CD14-positive monocyte (primary cell): ENCODE measurements around the gene CACNA1D. TPM values are rescaled to one million over a fixed set of nuclear protein-coding genes. Genes with fewer than 3 reads are reported as not detected.

Source experiments
- DNase-seq, 3 donors: peaks; one replicate each; pipeline ENCODE4 v3.0.0-alpha.2; 2011 to 2022
- H2AFZ ChIP-seq: 2 replicates; pipeline ENCODE4 v1.6.0; 2012; ENCODE audit warnings: mild to moderate bottlenecking, low read depth, low read length, inconsistent platforms; ENCODE audit not compliant: insufficient read depth, poor library complexity, severe bottlenecking
- H3K27ac ChIP-seq, 2 donors: 1 replicate in 1 of 2; 2 replicates in 1 of 2; pipeline ENCODE4 v1.5.1; 2012 to 2013; ENCODE audit warnings: low read length in 2 of 2, control low read depth in 1 of 2, inconsistent platforms in 1 of 2, low read depth in 1 of 2, mild to moderate bottlenecking in 1 of 2
- H3K27me3 ChIP-seq, 2 donors: one replicate each; pipeline versions ENCODE4 v1.6.0 to v1.6.1; 2011 to 2013; ENCODE audit warnings: low read length in 2 of 2; ENCODE audit not compliant: control insufficient read depth in 2 of 2, insufficient read depth in 2 of 2
- H3K36me3 ChIP-seq, 2 donors: replicated peaks in 1 of 2; 1 replicate in 1 of 2; 2 replicates in 1 of 2; pipeline versions ENCODE4 v1.5.1 to v1.6.1; 2012 to 2013; ENCODE audit warnings: low read length in 2 of 2, control low read depth in 1 of 2, inconsistent platforms in 1 of 2, mild to moderate bottlenecking in 1 of 2; ENCODE audit not compliant: insufficient read depth in 2 of 2, control insufficient read depth in 1 of 2
- H3K4me1 ChIP-seq, 2 donors: 1 replicate in 1 of 2; 2 replicates in 1 of 2; pipeline versions ENCODE4 v1.5.1 to v1.6.1; 2012 to 2013; ENCODE audit warnings: low read length in 2 of 2, control low read depth in 1 of 2, inconsistent platforms in 1 of 2, mild to moderate bottlenecking in 1 of 2, moderate library complexity in 1 of 2; ENCODE audit not compliant: insufficient read depth in 2 of 2, control insufficient read depth in 1 of 2
- H3K4me2 ChIP-seq: replicated peaks from 2 replicates; pipeline ENCODE3; 2012; ENCODE audit warnings: low read length, moderate library complexity, mild to moderate bottlenecking; ENCODE audit not compliant: poor library complexity, severe bottlenecking; ENCODE audit errors: extremely low read depth
- H3K4me3 ChIP-seq, 3 experiments: fragments of 200-600 bp in 1 of 3; sonication (generic) in 1 of 3; replicated peaks in 1 of 3; 1 replicate in 2 of 3; 2 replicates in 1 of 3; pipeline ENCODE4 v1.5.1; 2011 to 2013; ENCODE audit warnings: low read length in 3 of 3, mild to moderate bottlenecking in 3 of 3, control low read depth in 2 of 3, low read depth in 2 of 3, inconsistent platforms in 1 of 3, moderate library complexity in 1 of 3
- H3K79me2 ChIP-seq: 2 replicates; pipeline ENCODE4 v1.6.0; 2012; ENCODE audit warnings: mild to moderate bottlenecking, control low read depth, inconsistent platforms, low read length, moderate library complexity; ENCODE audit not compliant: insufficient read depth
- H3K9ac ChIP-seq: 2 replicates; pipeline ENCODE4 v1.6.0; 2017; ENCODE audit warnings: low read length, mild to moderate bottlenecking; ENCODE audit not compliant: insufficient read depth, poor library complexity, severe bottlenecking
- H3K9me3 ChIP-seq, 2 donors: replicated peaks in 1 of 2; 1 replicate in 1 of 2; 2 replicates in 1 of 2; pipeline versions ENCODE4 v1.5.1 to v1.6.1; 2012 to 2013; ENCODE audit warnings: low read length in 2 of 2, control low read depth in 1 of 2; ENCODE audit not compliant: control insufficient read depth in 1 of 2, insufficient read depth in 1 of 2
- H4K20me1 ChIP-seq: 2 replicates; pipeline ENCODE4 v1.6.0; 2012; ENCODE audit warnings: mild to moderate bottlenecking, low read length, control low read depth, moderate library complexity; ENCODE audit not compliant: insufficient read depth
- H3K27ac Mint-ChIP-seq, 7 donors: one replicate each; pipeline ENCODE4 v1.8.0; 2020; ENCODE audit warnings: mild to moderate bottlenecking in 7 of 7, mixed read lengths in 7 of 7, moderate library complexity in 6 of 7, inconsistent platforms in 2 of 7
- H3K27me3 Mint-ChIP-seq, 3 donors: one replicate each; pipeline ENCODE4 v1.8.0; 2021 to 2022; ENCODE audit warnings: low read depth in 3 of 3, mild to moderate bottlenecking in 3 of 3, mixed read lengths in 3 of 3, moderate library complexity in 3 of 3, inconsistent platforms in 1 of 3
- H3K36me3 Mint-ChIP-seq, 2 donors: one replicate each; pipeline ENCODE4 v1.8.0; 2020; ENCODE audit warnings: mixed read lengths in 2 of 2, inconsistent platforms in 1 of 2, mild to moderate bottlenecking in 1 of 2
- H3K4me1 Mint-ChIP-seq: one replicate; pipeline ENCODE4 v1.8.0; 2020; ENCODE audit warnings: mild to moderate bottlenecking, mixed read lengths
- H3K4me3 Mint-ChIP-seq, 2 donors: one replicate each; pipeline ENCODE4 v1.8.0; 2020; ENCODE audit warnings: mild to moderate bottlenecking in 2 of 2, mixed read lengths in 2 of 2, moderate library complexity in 1 of 2
- H3K9me3 Mint-ChIP-seq, 7 donors: one replicate each; pipeline ENCODE4 v1.8.0; 2020 to 2022; ENCODE audit warnings: mixed read lengths in 7 of 7, mild to moderate bottlenecking in 6 of 7, moderate library complexity in 6 of 7, inconsistent platforms in 2 of 7
- CTCF ChIP-seq: fragments of 200-600 bp; IDR thresholded peaks from one replicate; pipeline ENCODE4 v1.8.0; 2022; ENCODE audit warnings: antibody characterized with exemption, mild to moderate bottlenecking
- WGBS: methylation state at CpG from one replicate; pipeline ENCODE4 v1.1.5; 2013; ENCODE audit warnings: missing lambda C conversion rate; ENCODE audit not compliant: insufficient coverage; 5-methylcytosine and 5-hydroxymethylcytosine counted together
- intact Hi-C, 2 donors: fragments of 100-400 bp; cut with micrococcal nuclease; formaldehyde crosslinking; loops; one replicate each; pipeline versions ENCODE4 v1.15.0 to v1.15.1; 2023
- polyA plus RNA-seq, 3 donors: library from polyadenylated mRNA; depleted of rRNA in 1 of 3; unstranded in 2 of 3; stranded (reverse) in 1 of 3; fragments of 300-500 nt in 2 of 3; fragments of >200 nt in 1 of 3; fragmentation: Illumina TruSeq in 2 of 3; gene quantifications; 1 replicate in 2 of 3; 2 replicates in 1 of 3; pipeline ENCODE4 v1.2.3, GENCODE V29; 2012 to 2021

CACNA1D gene
- polyA plus RNA-seq, 3 donors, result 0.29 to 1.2 (median 0.98) TPM

GRCh38 chr3:53503195-53503594 is 8.8 kb downstream of the CACNA1D start:
- intact Hi-C loops, result no loop called here
- H3K27ac Mint-ChIP-seq, result no peak overlapping the region

GRCh38 chr3:53506110-53506762 is 11.8 kb downstream of the CACNA1D start:
- Histone ChIP-seq H3K9ac (no peak overlapping the region), H3K79me2 (no peaks in the 10 kb centered on the region), H4K20me1 (no peaks in the 10 kb centered on the region), H3K4me3 (no peak overlapping the region), H3K4me1 (no peaks in the 10 kb centered on the region), H2AFZ (no peak overlapping the region), H3K4me2 (no peak overlapping the region), H3K27me3 (peaks cover 3 to 21% of the 10 kb centered on the region in 2 donors), H3K9me3 (no peaks in the 10 kb centered on the region), H3K27ac (no peak overlapping the region), H3K36me3 (no peaks in the 10 kb centered on the region)
- Mint-ChIP-seq H3K36me3 (no peaks in the 10 kb centered on the region), H3K27ac (no peak overlapping the region), H3K4me3 (no peak overlapping the region), H3K9me3 (peaks cover 0 to 2% (median 0%) of the 10 kb centered on the region in 7 donors), H3K27me3 (peaks cover 21 to 51% (median 24%) of the 10 kb centered on the region in 3 donors), H3K4me1 (no peaks in the 10 kb centered on the region)
- no CpG with 5 or more reads among the region's 4 CpGs for WGBS
- no peak for DNase-seq
- TF ChIP-seq CTCF, result no peak
- intact Hi-C loops, result no loop called here

More at GRCh38 chr3:53503195-53503594, 8.8 kb downstream of the CACNA1D start:
- Mint-ChIP-seq H3K27me3 (peaks cover 16 to 51% (median 28%) of the 10 kb centered on the region in 3 donors), H3K4me3 (no peak overlapping the region), H3K9me3 (peaks cover 0 to 2% (median 0%) of the 10 kb centered on the region in 7 donors), H3K36me3 (no peaks in the 10 kb centered on the region), H3K4me1 (no peaks in the 10 kb centered on the region)
- Histone ChIP-seq H3K27me3 (peaks cover 12 to 15% of the 10 kb centered on the region in 2 donors), H3K4me3 (no peak overlapping the region), H3K4me2 (no peak overlapping the region), H4K20me1 (no peaks in the 10 kb centered on the region), H3K9me3 (no peaks in the 10 kb centered on the region), H3K79me2 (no peaks in the 10 kb centered on the region), H3K27ac (no peak overlapping the region), H3K36me3 (no peaks in the 10 kb centered on the region), H2AFZ (no peak overlapping the region), H3K9ac (no peak overlapping the region), H3K4me1 (no peaks in the 10 kb centered on the region)
- WGBS, result no CpG with 5 or more reads among the region's 5 CpGs
- DNase-seq, result no peak
- no peak for TF ChIP-seq CTCF
